ENCODE results near the gene SLC32A1. TPM values are rescaled to one million over a fixed set of nuclear protein-coding genes. Genes with fewer than 3 reads are reported as not detected.

Gene SLC32A1
- total RNA-seq, 1 donor from 2014 or later = 0.04 TPM

GRCh38 chr20:38725148-38725901 is 1.0 kb downstream of the SLC32A1 start:
- Histone ChIP-seq H3K4me1 (peaks cover 25% of the 10 kb centered on the region), H3K9ac (no peak overlapping the region), H2AFZ (replicated peaks) (no peak overlapping the region), H3K4me2 (peak overlapping the region; percentile 79), H3K4me3 (peak overlapping the region; percentile 38), H3K79me2 (ENCODE audit: low read depth) (no peaks in the 10 kb centered on the region), H3K36me3 (no peaks in the 10 kb centered on the region), H3K27me3 (peaks cover 100% of the 10 kb centered on the region), H3K9me3 (ENCODE audit: low read depth) (no peaks in the 10 kb centered on the region), H3F3A (ENCODE audit: low read depth) (peaks cover 24% of the 10 kb centered on the region), H3K27ac (no peak overlapping the region), H4K20me1 (ENCODE audit: low read depth) (peaks cover 75% of the 10 kb centered on the region)
- Mint-ChIP-seq H3K4me3 (peak overlapping the region; percentile 71), H3K9me3 (peaks cover 2% of the 10 kb centered on the region), H3K36me3 (no peaks in the 10 kb centered on the region), H3K27me3 (ENCODE audit: insufficient read depth, low read depth) (peaks cover 92% of the 10 kb centered on the region), H3K4me1 (peaks cover 46% of the 10 kb centered on the region), H3K27ac (no peak overlapping the region)
- DNase-seq (ENCODE audit: low spot score) = peak; percentile 71
- TF ChIP-seq EZH2 (IDR thresholded peaks at IDR 0.05) (peak; percentile 45), CTCF (IDR thresholded peaks at IDR 0.05) (peak; percentile 41), EZH2phosphoT487 (IDR thresholded peaks at IDR 0.05) (peak; percentile 70)

GRCh38 chr20:38725931-38726803 is 1.9 kb downstream of the SLC32A1 start:
- Histone ChIP-seq H3K9me3 (ENCODE audit: low read depth) (no peaks in the 10 kb centered on the region), H3K4me3 (no peak overlapping the region), H4K20me1 (ENCODE audit: low read depth) (peaks cover 75% of the 10 kb centered on the region), H3K4me1 (peaks cover 23% of the 10 kb centered on the region), H3K4me2 (peak overlapping the region; percentile 79), H3K27ac (no peak overlapping the region), H3K9ac (no peak overlapping the region), H3K36me3 (no peaks in the 10 kb centered on the region), H3K27me3 (peaks cover 100% of the 10 kb centered on the region), H3K79me2 (ENCODE audit: low read depth) (no peaks in the 10 kb centered on the region), H2AFZ (replicated peaks) (no peak overlapping the region), H3F3A (ENCODE audit: low read depth) (peaks cover 31% of the 10 kb centered on the region)
- H3K27ac Mint-ChIP-seq = no peak overlapping the region
- H3K9me3 Mint-ChIP-seq = peaks cover 6% of the 10 kb centered on the region
- DNase-seq (ENCODE audit: low spot score) = peak; percentile 95
- TF ChIP-seq CTCF (IDR thresholded peaks at IDR 0.05) = peak; percentile 80
- no peak for TF ChIP-seq EZH2 (IDR thresholded peaks at IDR 0.05)
- no peak for TF ChIP-seq EZH2phosphoT487 (IDR thresholded peaks at IDR 0.05)
- peaks cover 94% of the 10 kb centered on the region for H3K27me3 Mint-ChIP-seq (ENCODE audit: insufficient read depth, low read depth)
- no peaks in the 10 kb centered on the region for H3K36me3 Mint-ChIP-seq
- H3K4me3 Mint-ChIP-seq = peak overlapping the region; percentile 13
- peaks cover 48% of the 10 kb centered on the region for H3K4me1 Mint-ChIP-seq

- Mint-ChIP-seq H3K4me1 (peaks cover 49% of the 10 kb centered on the region), H3K36me3 (no peaks in the 10 kb centered on the region), H3K9me3 (peaks cover 6% of the 10 kb centered on the region), H3K27me3 (ENCODE audit: insufficient read depth, low read depth) (peaks cover 93% of the 10 kb centered on the region), H3K27ac (no peak overlapping the region), H3K4me3 (peak overlapping the region; percentile 13)
- H2AFZ ChIP-seq (replicated peaks) = no peak overlapping the region
- DNase-seq (ENCODE audit: low spot score) = peak; percentile 93
- H3K4me1 ChIP-seq = peaks cover 25% of the 10 kb centered on the region
- TF ChIP-seq EZH2 (IDR thresholded peaks at IDR 0.05) (peak; percentile 67), EZH2phosphoT487 (IDR thresholded peaks at IDR 0.05) (peak; percentile 46), CTCF (IDR thresholded peaks at IDR 0.05) (peak; percentile 77)
- no peak overlapping the region for H3K4me3 ChIP-seq
- H3K36me3 ChIP-seq = no peaks in the 10 kb centered on the region
- peak overlapping the region; percentile 32 for H3K4me2 ChIP-seq
- H3K9me3 ChIP-seq (ENCODE audit: low read depth) = no peaks in the 10 kb centered on the region
- peaks cover 33% of the 10 kb centered on the region for H3F3A ChIP-seq (ENCODE audit: low read depth)
- H3K9ac ChIP-seq = no peak overlapping the region
- no peak overlapping the region for H3K27ac ChIP-seq
- H4K20me1 ChIP-seq (ENCODE audit: low read depth) = peaks cover 70% of the 10 kb centered on the region
- peaks cover 100% of the 10 kb centered on the region for H3K27me3 ChIP-seq
- no peaks in the 10 kb centered on the region for H3K79me2 ChIP-seq (ENCODE audit: low read depth)
Measured at GRCh38 chr20:38726804-38727606, 2.7 kb downstream of the SLC32A1 start.
